ENCODE data around the gene NCKAP5.

DNA sequence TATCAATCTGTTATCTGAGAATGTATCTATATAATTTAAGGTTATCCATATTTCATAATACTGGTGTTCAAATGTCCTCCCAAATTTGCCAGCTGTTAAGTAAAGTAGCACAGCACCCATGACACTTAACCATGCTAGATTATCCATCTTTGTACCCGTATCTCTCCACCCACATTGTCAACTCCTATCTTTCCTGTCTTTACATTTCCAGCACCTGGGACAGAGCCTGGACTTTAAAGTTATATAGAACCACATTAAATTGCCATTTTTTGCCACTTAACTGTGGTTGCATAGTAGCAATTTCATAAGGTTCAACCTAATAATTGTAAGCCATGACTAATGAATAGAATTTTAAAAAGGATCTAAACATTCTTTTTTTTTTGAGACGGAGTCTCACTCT is 226.7 kb downstream of the NCKAP5 start:
- TF ChIP-seq, protein P1, sequence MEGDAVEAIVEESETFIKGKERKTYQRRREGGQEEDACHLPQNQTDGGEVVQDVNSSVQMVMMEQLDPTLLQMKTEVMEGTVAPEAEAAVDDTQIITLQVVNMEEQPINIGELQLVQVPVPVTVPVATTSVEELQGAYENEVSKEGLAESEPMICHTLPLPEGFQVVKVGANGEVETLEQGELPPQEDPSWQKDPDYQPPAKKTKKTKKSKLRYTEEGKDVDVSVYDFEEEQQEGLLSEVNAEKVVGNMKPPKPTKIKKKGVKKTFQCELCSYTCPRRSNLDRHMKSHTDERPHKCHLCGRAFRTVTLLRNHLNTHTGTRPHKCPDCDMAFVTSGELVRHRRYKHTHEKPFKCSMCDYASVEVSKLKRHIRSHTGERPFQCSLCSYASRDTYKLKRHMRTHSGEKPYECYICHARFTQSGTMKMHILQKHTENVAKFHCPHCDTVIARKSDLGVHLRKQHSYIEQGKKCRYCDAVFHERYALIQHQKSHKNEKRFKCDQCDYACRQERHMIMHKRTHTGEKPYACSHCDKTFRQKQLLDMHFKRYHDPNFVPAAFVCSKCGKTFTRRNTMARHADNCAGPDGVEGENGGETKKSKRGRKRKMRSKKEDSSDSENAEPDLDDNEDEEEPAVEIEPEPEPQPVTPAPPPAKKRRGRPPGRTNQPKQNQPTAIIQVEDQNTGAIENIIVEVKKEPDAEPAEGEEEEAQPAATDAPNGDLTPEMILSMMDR (IDR thresholded peaks at IDR 0.05), result no peak
- TF ChIP-seq POLR2A (IDR thresholded peaks at IDR 0.05), result no peak
